Trophoblast cell (in vitro differentiated cells and primary cell): ENCODE data around the gene BAK1.

Source experiments
- DNase-seq, 2 donors: peaks; one replicate each; pipeline ENCODE4 v3.0.0-alpha.2; 2016
- H2AFZ ChIP-seq: 2 replicates; pipeline ENCODE4 v1.6.1; 2013; ENCODE audit warnings: low read length, moderate library complexity, mild to moderate bottlenecking; ENCODE audit not compliant: insufficient read depth, poor library complexity
- H2AK5ac ChIP-seq: 2 replicates; pipeline ENCODE4 v1.6.1; 2013; ENCODE audit warnings: mild to moderate bottlenecking, low read length
- H2BK120ac ChIP-seq: 2 replicates; pipeline ENCODE4 v1.6.1; 2013; ENCODE audit warnings: low read length, mild to moderate bottlenecking, moderate library complexity; ENCODE audit not compliant: insufficient read depth, poor library complexity
- H2BK12ac ChIP-seq: 2 replicates; pipeline ENCODE4 v1.6.1; 2013; ENCODE audit warnings: mild to moderate bottlenecking, low read length, moderate library complexity
- H2BK5ac ChIP-seq: 2 replicates; pipeline ENCODE4 v1.6.1; 2013; ENCODE audit warnings: low read length, low read depth, moderate library complexity, mild to moderate bottlenecking; ENCODE audit not compliant: poor library complexity
- H3K14ac ChIP-seq: 2 replicates; pipeline ENCODE4 v1.6.1; 2013; ENCODE audit warnings: mild to moderate bottlenecking, low read length
- H3K18ac ChIP-seq: 2 replicates; pipeline ENCODE4 v1.6.1; 2013; ENCODE audit warnings: mild to moderate bottlenecking, low read length
- H3K23ac ChIP-seq: 2 replicates; pipeline ENCODE4 v1.6.1; 2013; ENCODE audit warnings: low read length
- H3K27ac ChIP-seq: 2 replicates; pipeline ENCODE4 v1.5.1; 2013; ENCODE audit warnings: low read depth, mild to moderate bottlenecking, inconsistent platforms, low read length, moderate library complexity
- H3K27me3 ChIP-seq: 2 replicates; pipeline ENCODE4 v1.6.1; 2013; ENCODE audit warnings: inconsistent platforms, mild to moderate bottlenecking, low read length, moderate library complexity; ENCODE audit not compliant: insufficient read depth
- H3K36me3 ChIP-seq, 2 experiments: 1 replicate in 1 of 2; 2 replicates in 1 of 2; pipeline ENCODE4 v1.6.1; 2013; ENCODE audit warnings: low read length in 2 of 2, mild to moderate bottlenecking in 2 of 2, moderate library complexity in 1 of 2; ENCODE audit not compliant: insufficient read depth in 2 of 2, control insufficient read depth in 1 of 2
- H3K4ac ChIP-seq: 2 replicates; pipeline ENCODE4 v1.6.1; 2013; ENCODE audit warnings: low read depth, mild to moderate bottlenecking, low read length, moderate library complexity
- H3K4me1 ChIP-seq, 2 experiments: 1 replicate in 1 of 2; 2 replicates in 1 of 2; pipeline ENCODE4 v1.6.1; 2013; ENCODE audit warnings: low read length in 2 of 2, mild to moderate bottlenecking in 2 of 2, moderate library complexity in 1 of 2; ENCODE audit not compliant: insufficient read depth in 2 of 2, control insufficient read depth in 1 of 2
- H3K4me2 ChIP-seq: 2 replicates; pipeline ENCODE4 v1.6.1; 2013; ENCODE audit warnings: inconsistent platforms, mild to moderate bottlenecking, low read length, moderate library complexity
- H3K4me3 ChIP-seq: 2 replicates; pipeline ENCODE4 v1.5.1; 2013; ENCODE audit warnings: mild to moderate bottlenecking, low read depth, low read length, inconsistent platforms
- H3K79me1 ChIP-seq: one replicate; pipeline ENCODE4 v1.6.1; 2013; ENCODE audit warnings: low read length
- H3K79me2 ChIP-seq: 2 replicates; pipeline ENCODE4 v1.6.1; 2013; ENCODE audit warnings: low read length, mild to moderate bottlenecking; ENCODE audit not compliant: control insufficient read depth, insufficient read depth, poor library complexity
- H3K9ac ChIP-seq: 2 replicates; pipeline ENCODE4 v1.6.1; 2013; ENCODE audit warnings: mild to moderate bottlenecking, low read length
- H3K9me3 ChIP-seq: 2 replicates; pipeline ENCODE4 v1.6.1; 2013; ENCODE audit warnings: low read depth, mild to moderate bottlenecking, control low read depth, inconsistent platforms, low read length; ENCODE audit not compliant: insufficient read depth
- H4K12ac ChIP-seq: 2 replicates; pipeline ENCODE4 v1.6.1; 2013; ENCODE audit warnings: low read depth, mild to moderate bottlenecking, low read length, moderate library complexity
- H4K8ac ChIP-seq: 2 replicates; pipeline ENCODE4 v1.6.1; 2013; ENCODE audit warnings: low read depth, mild to moderate bottlenecking, low read length, moderate library complexity
- H4K91ac ChIP-seq: one replicate; pipeline ENCODE4 v1.6.1; 2013; ENCODE audit warnings: low read depth, mild to moderate bottlenecking, low read length, moderate library complexity
- WGBS: extraction: QIAGEN DNeasy Blood & Tissue Kit; methylation state at CpG from one replicate; pipeline ENCODE4 v1.1.7; 2013; ENCODE audit warnings: missing lambda C conversion rate; ENCODE audit not compliant: insufficient read length, insufficient coverage; ENCODE audit errors: extremely low coverage; 5-methylcytosine and 5-hydroxymethylcytosine counted together

Gene BAK1

DNA sequence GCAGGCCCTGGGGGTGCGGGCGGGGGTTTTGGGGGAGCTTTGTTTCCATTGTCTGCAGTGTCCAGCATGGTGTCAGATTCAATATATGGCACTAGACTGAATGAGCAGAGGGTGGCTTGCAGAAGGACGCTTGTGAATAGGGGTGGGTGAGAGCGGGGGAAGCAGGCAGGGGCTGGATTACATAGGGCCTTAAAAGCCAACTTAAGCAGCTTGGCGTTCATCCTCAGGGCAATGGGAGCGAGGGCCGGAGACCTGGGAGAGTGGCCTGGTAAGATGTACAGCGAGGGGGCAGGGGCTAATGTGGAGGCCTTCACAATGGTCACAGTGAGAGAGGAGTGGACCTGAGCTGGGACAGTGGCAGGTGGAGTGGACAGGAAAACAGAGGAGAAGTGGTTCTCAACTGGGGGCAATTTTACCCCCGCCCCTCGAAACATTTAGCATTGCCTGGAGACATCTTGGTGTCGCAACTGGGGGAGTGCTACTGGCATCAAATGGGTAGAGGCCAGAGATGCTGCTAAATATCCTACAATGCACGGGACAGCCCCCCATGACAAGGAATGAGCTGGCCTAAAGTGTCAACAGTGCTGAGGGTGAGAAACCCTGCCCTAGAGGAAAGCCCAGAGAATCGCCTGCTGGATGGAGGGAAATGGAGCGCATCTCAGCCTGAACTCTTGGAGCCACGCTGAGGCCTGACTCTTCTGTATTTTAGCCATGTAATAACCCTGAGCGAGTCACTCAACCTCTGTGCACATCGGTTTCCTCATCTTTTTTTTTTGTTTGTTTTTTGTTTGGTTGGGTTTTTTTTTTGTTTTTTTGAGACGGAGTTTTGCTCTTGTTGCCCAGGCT is 15.1 kb upstream of the BAK1 start:
- DNase-seq = no peak
- Histone ChIP-seq H2BK120ac (no peak overlapping the region), H3K18ac (no peak overlapping the region), H4K91ac (no peak overlapping the region), H3K14ac (no peak overlapping the region), H2BK5ac (no peak overlapping the region), H3K27me3 (no peaks in the 10 kb centered on the region), H3K4me1 (peaks cover 13 to 14% of the 10 kb centered on the region in 2 experiments), H3K9me3 (no peaks in the 10 kb centered on the region), H2BK12ac (no peak overlapping the region), H3K4ac (no peak overlapping the region), H3K79me1 (peaks cover 3% of the 10 kb centered on the region), H3K36me3 (no peaks in the 10 kb centered on the region), H4K8ac (no peak overlapping the region), H3K27ac (no peak overlapping the region), H3K79me2 (no peaks in the 10 kb centered on the region), H4K12ac (no peak overlapping the region), H3K4me2 (no peak overlapping the region), H3K4me3 (no peak overlapping the region), H2AFZ (no peak overlapping the region), H3K23ac (no peak overlapping the region), H2AK5ac (no peak overlapping the region), H3K9ac (no peak overlapping the region)
- no CpG with 5 or more reads among the region's 18 CpGs for WGBS

DNA sequence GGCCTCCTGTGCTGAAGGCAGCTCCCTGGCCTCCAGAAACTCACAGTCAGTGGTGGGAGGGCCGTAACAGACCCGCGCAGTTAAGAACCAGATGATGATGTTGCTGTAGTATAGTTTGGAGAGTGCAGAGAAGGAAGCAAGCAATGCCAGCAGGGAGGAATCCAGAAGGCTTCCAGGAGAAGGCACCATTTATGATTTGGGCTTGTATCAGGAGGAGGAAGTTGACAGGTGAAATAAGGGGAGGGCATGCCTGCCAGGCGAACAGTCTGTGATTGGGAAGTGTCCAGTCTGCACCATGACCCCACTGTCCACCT is 13.3 kb upstream of the BAK1 start:
- no peaks in the 10 kb centered on the region for H3K27me3 ChIP-seq
- no peaks in the 10 kb centered on the region for H3K9me3 ChIP-seq
- no peak overlapping the region for H4K8ac ChIP-seq
- no CpG with 5 or more reads among the region's 4 CpGs for WGBS
- H4K12ac ChIP-seq = no peak overlapping the region
- no peak overlapping the region for H2BK12ac ChIP-seq
- H3K23ac ChIP-seq = peak overlapping the region; percentile 29
- no peak overlapping the region for H3K4me3 ChIP-seq
- H3K27ac ChIP-seq = no peak overlapping the region
- H2AFZ ChIP-seq = no peak overlapping the region
- H3K14ac ChIP-seq = no peak overlapping the region
- H3K18ac ChIP-seq = no peak overlapping the region
- H3K79me1 ChIP-seq = peaks cover 3% of the 10 kb centered on the region
- peaks cover 19 to 20% of the 10 kb centered on the region in 2 experiments for H3K4me1 ChIP-seq
- peak overlapping the region; percentile 45 for H3K4me2 ChIP-seq
- H2BK5ac ChIP-seq = no peak overlapping the region
- H2AK5ac ChIP-seq = no peak overlapping the region
- H3K79me2 ChIP-seq = no peaks in the 10 kb centered on the region
- DNase-seq = no peak
- no peak overlapping the region for H3K9ac ChIP-seq
- no peak overlapping the region for H2BK120ac ChIP-seq
- H3K36me3 ChIP-seq = no peaks in the 10 kb centered on the region
- no peak overlapping the region for H3K4ac ChIP-seq
- H4K91ac ChIP-seq = no peak overlapping the region

DNA sequence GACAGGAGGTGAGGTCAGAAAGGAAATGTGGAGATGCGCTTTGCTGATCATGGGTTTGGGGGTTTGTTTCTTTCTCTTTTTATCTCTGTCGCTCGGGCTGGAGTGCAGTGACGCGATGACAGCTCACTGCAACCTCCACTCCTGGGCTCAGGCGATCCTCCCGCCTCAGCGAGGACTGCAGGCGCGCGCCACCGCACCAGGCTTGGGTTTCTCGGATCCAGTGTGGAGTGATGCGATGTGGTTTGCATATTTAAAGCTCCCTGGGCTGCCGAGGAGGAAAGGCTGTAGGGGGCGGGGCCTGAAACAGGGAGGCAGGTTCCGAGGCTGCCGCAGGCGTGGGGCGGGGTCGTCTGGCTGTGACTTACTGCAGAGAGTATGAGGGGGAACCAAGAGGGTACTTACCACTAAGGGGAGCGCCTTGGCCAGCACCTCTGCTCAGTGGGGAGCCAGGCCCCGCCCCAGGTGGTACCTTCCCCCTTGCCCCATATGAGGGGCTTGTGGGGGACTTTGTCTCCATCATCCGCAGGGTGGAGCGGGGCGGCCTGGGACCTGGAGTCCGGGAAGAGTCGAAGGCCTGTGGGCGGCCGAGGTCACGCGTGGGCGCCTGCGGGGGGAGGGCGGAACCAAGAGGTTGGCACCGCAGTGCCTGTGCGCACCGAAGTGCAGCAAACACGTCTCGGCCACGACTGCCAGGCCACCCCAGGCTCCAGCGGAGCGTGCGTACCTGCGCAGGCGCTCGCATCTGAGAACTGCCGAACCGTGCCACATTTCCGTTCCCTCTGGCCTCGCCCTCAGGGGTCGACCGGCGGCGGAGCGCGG is 12.7 kb upstream of the BAK1 start:
- H3K9me3 ChIP-seq = no peaks in the 10 kb centered on the region
- H2AK5ac ChIP-seq = no peak overlapping the region
- no peak overlapping the region for H3K18ac ChIP-seq
- no peak overlapping the region for H3K23ac ChIP-seq
- no peaks in the 10 kb centered on the region for H3K27me3 ChIP-seq
- no peak overlapping the region for H4K12ac ChIP-seq
- no peak overlapping the region for H3K27ac ChIP-seq
- no peak overlapping the region for H4K8ac ChIP-seq
- peaks cover 3% of the 10 kb centered on the region for H3K79me1 ChIP-seq
- no peak overlapping the region for H3K14ac ChIP-seq
- no peak overlapping the region for H2BK12ac ChIP-seq
- no peaks in the 10 kb centered on the region for H3K79me2 ChIP-seq
- peak; percentile 34 to 56 for DNase-seq
- H3K4ac ChIP-seq = no peak overlapping the region
- H3K4me1 ChIP-seq = peaks cover 19 to 20% of the 10 kb centered on the region in 2 experiments
- no CpG with 5 or more reads among the region's 57 CpGs for WGBS
- H3K9ac ChIP-seq = no peak overlapping the region
- no peak overlapping the region for H4K91ac ChIP-seq
- H2BK5ac ChIP-seq = no peak overlapping the region
- H2BK120ac ChIP-seq = no peak overlapping the region
- H3K4me2 ChIP-seq = peak overlapping the region; percentile 45
- peak overlapping the region; percentile 32 for H3K4me3 ChIP-seq
- H3K36me3 ChIP-seq = no peaks in the 10 kb centered on the region
- no peak overlapping the region for H2AFZ ChIP-seq

DNA sequence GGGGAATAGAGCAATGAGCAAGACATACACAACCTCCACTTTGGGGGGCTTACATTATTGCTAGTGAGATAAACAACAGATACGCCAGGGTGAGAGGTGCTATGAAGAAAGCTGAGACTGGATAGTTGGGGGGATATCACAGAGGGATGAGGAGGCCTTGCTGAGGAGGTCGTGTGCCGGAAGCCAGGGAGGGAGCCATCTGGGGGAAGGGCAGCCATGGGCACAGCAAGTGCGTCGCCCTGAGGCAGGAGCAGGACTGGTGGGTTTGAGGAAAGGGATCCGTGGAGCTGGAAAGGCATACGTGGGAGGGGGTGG is 12.2 kb upstream of the BAK1 start:
- no CpG with 5 or more reads among the region's 7 CpGs for WGBS
- Histone ChIP-seq H3K27ac (no peak overlapping the region), H3K14ac (no peak overlapping the region), H2BK5ac (no peak overlapping the region), H4K8ac (no peak overlapping the region), H3K18ac (no peak overlapping the region), H3K9me3 (no peaks in the 10 kb centered on the region), H4K12ac (no peak overlapping the region), H2AK5ac (no peak overlapping the region), H3K23ac (no peak overlapping the region), H3K4me1 (peaks cover 19 to 20% of the 10 kb centered on the region in 2 experiments), H3K79me2 (no peaks in the 10 kb centered on the region), H3K4ac (no peak overlapping the region), H4K91ac (no peak overlapping the region), H3K9ac (no peak overlapping the region), H3K4me3 (no peak overlapping the region), H2BK120ac (no peak overlapping the region), H3K27me3 (no peaks in the 10 kb centered on the region), H2AFZ (no peak overlapping the region), H3K4me2 (no peak overlapping the region), H3K36me3 (no peaks in the 10 kb centered on the region), H3K79me1 (peaks cover 3% of the 10 kb centered on the region), H2BK12ac (no peak overlapping the region)
- DNase-seq = no peak
